SU-DHL-6 (cell line): ENCODE measurements around the gene ARFGEF3.

Source experiments
- CTCF ChIP-seq: fragments of 200-600 bp; sonication (generic); IDR thresholded peaks from one replicate; pipeline ENCODE4 v1.5.1; 2017; ENCODE audit warnings: antibody characterized with exemption, mild to moderate bottlenecking, low read length, moderate library complexity; ENCODE audit not compliant: insufficient read depth, poor library complexity, severe bottlenecking
- EZH2phosphoT487 ChIP-seq: fragments of 200-600 bp; sonication (generic), shearing (Covaris generic); conservative IDR thresholded peaks from 2 replicates; pipeline ENCODE4 v1.6.1; 2018; ENCODE audit warnings: mild to moderate bottlenecking, antibody characterized with exemption, low read length, moderate library complexity, mixed read lengths

- TF ChIP-seq CTCF = no peak
- TF ChIP-seq EZH2phosphoT487 = no peak
These were observed 15.0 kb downstream of the ARFGEF3 start for GRCh38 chr6:138176652-138177232.
